ENCODE results near the gene ECE1. TPM values are rescaled to one million over a fixed set of nuclear protein-coding genes. Genes with fewer than 3 reads are reported as not detected.

ECE1 gene
- total and polyA plus RNA-seq, 2 of the 4 experiments (the other 2 are of a cell fraction): 61.8 to 124 TPM

GRCh38 chr1:21327566-21328323, 37.5 kb upstream of the ECE1 start (continued):
- TF ChIP-seq CHD1 (IDR thresholded peaks at IDR 0.05; ENCODE audit: low read depth, low read length) (no peak), CTCF (conservative IDR thresholded peaks at IDR 0.05; ENCODE audit: low read depth, low read length) (no peak)

Measured in IMR-90 (cell line).